Neural progenitor cell (in vitro differentiated cells): Measurements from ENCODE around the gene FMN1. TPM values are rescaled to one million over a fixed set of nuclear protein-coding genes. Genes with fewer than 3 reads are reported as not detected.
A peak's percentile ranks its signal among the peaks of the same experiment; 100 is the strongest.

Experiments used
- DNase-seq: peaks from one replicate; pipeline ENCODE4 v3.0.0-alpha.2; 2016; ENCODE audit warnings: low spot score
- H2AFZ ChIP-seq: fragments of 200-600 bp; sonication (generic); replicated peaks from 2 replicates; pipeline ENCODE4 v1.6.1; 2016; ENCODE audit warnings: antibody characterized with exemption
- H3F3A ChIP-seq: fragments of 200-600 bp; sonication (generic); 2 replicates; pipeline ENCODE4 v1.6.1; 2016; ENCODE audit warnings: antibody characterized with exemption, low read depth
- H3K27ac ChIP-seq: fragments of 200-600 bp; sonication (generic); 2 replicates; pipeline ENCODE4 v1.5.1; 2016; ENCODE audit warnings: mild to moderate bottlenecking
- H3K27me3 ChIP-seq: fragments of 200-600 bp; sonication (generic); 2 replicates; pipeline ENCODE4 v1.6.1; 2016; ENCODE audit warnings: mild to moderate bottlenecking, moderate library complexity
- H3K36me3 ChIP-seq: fragments of 200-600 bp; sonication (generic); 2 replicates; pipeline ENCODE4 v1.5.1; 2016
- H3K4me1 ChIP-seq: fragments of 200-600 bp; sonication (generic); 2 replicates; pipeline ENCODE4 v1.6.1; 2016; ENCODE audit warnings: mixed run types
- H3K4me2 ChIP-seq: fragments of 200-600 bp; sonication (generic); 2 replicates; pipeline ENCODE4 v1.6.1; 2016
- H3K4me3 ChIP-seq: fragments of 200-600 bp; sonication (generic); 2 replicates; pipeline ENCODE4 v1.5.1; 2016
- H3K79me2 ChIP-seq: fragments of 200-600 bp; sonication (generic); 2 replicates; pipeline ENCODE4 v1.6.1; 2016; ENCODE audit warnings: low read depth
- H3K9ac ChIP-seq: fragments of 200-600 bp; sonication (generic); 2 replicates; pipeline ENCODE4 v1.6.1; 2016
- H3K9me3 ChIP-seq: fragments of 200-600 bp; sonication (generic); 2 replicates; pipeline ENCODE4 v1.5.1; 2016; ENCODE audit warnings: low read depth
- H4K20me1 ChIP-seq: fragments of 200-600 bp; sonication (generic); 2 replicates; pipeline ENCODE4 v1.6.1; 2016; ENCODE audit warnings: low read depth
- H3K27ac Mint-ChIP-seq: 3 replicates; pipeline ENCODE4 v1.8.0; 2021; ENCODE audit warnings: mixed read lengths
- H3K27me3 Mint-ChIP-seq: 2 replicates; pipeline ENCODE4 v1.8.0; 2022; ENCODE audit warnings: low read depth, mild to moderate bottlenecking, inconsistent platforms, moderate library complexity, mixed read lengths; ENCODE audit not compliant: insufficient read depth
- H3K36me3 Mint-ChIP-seq: 3 replicates; pipeline ENCODE4 v1.8.0; 2021; ENCODE audit warnings: mixed read lengths
- H3K4me1 Mint-ChIP-seq: 3 replicates; pipeline ENCODE4 v1.8.0; 2021; ENCODE audit warnings: mixed read lengths
- H3K4me3 Mint-ChIP-seq: 3 replicates; pipeline ENCODE4 v1.8.0; 2021; ENCODE audit warnings: mild to moderate bottlenecking, moderate library complexity, mixed read lengths
- H3K9me3 Mint-ChIP-seq: 3 replicates; pipeline ENCODE4 v1.8.0; 2020; ENCODE audit warnings: mixed read lengths
- EZH2 ChIP-seq: fragments of 200-600 bp; sonication (generic); IDR thresholded peaks from 2 replicates; pipeline ENCODE4 v1.6.1; 2017; ENCODE audit warnings: antibody characterized with exemption, mild to moderate bottlenecking, moderate library complexity
- EZH2phosphoT487 ChIP-seq: fragments of 200-600 bp; sonication (generic); IDR thresholded peaks from 2 replicates; pipeline ENCODE4 v1.6.1; 2017; ENCODE audit warnings: antibody characterized with exemption
- total RNA-seq: library from RNA; depleted of rRNA; stranded (reverse); fragments of >200 nt; gene quantifications from 2 replicates; pipeline ENCODE4 v1.2.3, GENCODE V29; 2015; ENCODE audit warnings: low replicate concordance
- TF ChIP-seq, protein P1 (sequence below): fragments of 200-600 bp; sonication (generic); IDR thresholded peaks from 2 replicates; pipeline ENCODE4 v1.5.1; 2017; ENCODE audit warnings: antibody characterized with exemption, mild to moderate bottlenecking

FMN1 gene
- total RNA-seq, 1 donor from 2014 or later: 5.7 TPM

DNA sequence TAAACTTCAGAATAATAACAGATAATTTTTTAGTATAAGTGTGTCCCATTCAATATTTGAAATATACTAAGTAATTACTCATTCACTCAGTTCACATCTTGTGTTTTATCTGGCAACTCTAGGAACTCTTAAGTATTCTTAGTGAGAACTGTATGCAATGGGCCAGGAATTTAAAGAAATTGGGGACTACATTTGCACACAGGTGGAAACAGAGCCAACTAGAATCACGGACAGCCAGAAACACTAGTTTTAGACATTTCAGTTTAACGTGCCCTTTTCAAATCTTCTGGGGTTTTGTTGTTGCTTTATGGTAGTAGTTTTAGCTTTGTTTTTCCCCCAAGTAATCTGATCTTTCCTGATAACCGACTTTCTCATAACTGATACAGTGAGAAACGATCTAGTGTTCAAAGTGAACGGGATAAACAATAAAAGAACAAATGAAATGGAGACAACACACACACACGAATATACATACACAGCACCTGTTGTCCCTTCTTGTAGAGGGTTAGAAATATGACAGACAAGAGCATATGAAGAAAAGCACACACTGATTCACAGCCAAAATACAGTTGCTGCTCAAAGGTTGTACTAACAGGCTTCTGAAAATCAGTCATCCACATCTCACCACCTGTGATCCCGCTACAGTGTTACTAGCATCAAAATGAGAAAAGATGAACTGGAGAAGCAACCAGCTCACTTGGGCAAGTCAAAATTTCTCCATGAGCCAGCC, 167.0 kb downstream of the FMN1 start:
- no peaks in the 10 kb centered on the region for H3K79me2 ChIP-seq
- no peak overlapping the region for H3K4me2 ChIP-seq
- no peaks in the 10 kb centered on the region for H3K27me3 Mint-ChIP-seq

DNA sequence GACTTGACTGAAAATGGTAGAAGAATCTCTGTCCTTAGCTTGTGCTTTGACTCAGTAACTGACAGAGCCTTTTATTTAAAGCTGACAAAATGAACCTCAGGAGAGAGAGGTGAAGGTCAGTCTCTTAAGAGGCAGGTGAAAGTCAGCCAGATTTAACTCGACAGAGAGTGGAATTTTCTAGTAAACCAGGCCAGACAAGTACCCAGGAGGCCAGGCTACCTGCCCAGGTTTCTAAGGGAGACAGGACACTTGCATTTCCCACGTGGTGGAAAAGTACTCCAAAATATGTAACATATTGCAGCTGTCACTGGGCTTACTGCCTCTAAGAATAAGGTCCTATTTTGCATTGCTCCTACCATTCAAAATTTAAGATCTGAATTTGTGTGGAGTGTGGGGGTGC, 167.9 kb downstream of the FMN1 start:
- Histone ChIP-seq H3K9me3 (no peaks in the 10 kb centered on the region), H3K4me3 (no peak overlapping the region), H3K36me3 (no peaks in the 10 kb centered on the region), H3F3A (peaks cover 8% of the 10 kb centered on the region), H2AFZ (no peak overlapping the region), H3K27ac (no peak overlapping the region), H4K20me1 (no peaks in the 10 kb centered on the region), H3K9ac (no peak overlapping the region), H3K4me2 (no peak overlapping the region), H3K4me1 (peaks cover 15% of the 10 kb centered on the region), H3K27me3 (no peaks in the 10 kb centered on the region), H3K79me2 (no peaks in the 10 kb centered on the region)
- TF ChIP-seq EZH2phosphoT487 (no peak), EZH2 (no peak)
- TF ChIP-seq, protein P1, sequence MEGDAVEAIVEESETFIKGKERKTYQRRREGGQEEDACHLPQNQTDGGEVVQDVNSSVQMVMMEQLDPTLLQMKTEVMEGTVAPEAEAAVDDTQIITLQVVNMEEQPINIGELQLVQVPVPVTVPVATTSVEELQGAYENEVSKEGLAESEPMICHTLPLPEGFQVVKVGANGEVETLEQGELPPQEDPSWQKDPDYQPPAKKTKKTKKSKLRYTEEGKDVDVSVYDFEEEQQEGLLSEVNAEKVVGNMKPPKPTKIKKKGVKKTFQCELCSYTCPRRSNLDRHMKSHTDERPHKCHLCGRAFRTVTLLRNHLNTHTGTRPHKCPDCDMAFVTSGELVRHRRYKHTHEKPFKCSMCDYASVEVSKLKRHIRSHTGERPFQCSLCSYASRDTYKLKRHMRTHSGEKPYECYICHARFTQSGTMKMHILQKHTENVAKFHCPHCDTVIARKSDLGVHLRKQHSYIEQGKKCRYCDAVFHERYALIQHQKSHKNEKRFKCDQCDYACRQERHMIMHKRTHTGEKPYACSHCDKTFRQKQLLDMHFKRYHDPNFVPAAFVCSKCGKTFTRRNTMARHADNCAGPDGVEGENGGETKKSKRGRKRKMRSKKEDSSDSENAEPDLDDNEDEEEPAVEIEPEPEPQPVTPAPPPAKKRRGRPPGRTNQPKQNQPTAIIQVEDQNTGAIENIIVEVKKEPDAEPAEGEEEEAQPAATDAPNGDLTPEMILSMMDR: no peak
- Mint-ChIP-seq H3K27me3 (no peaks in the 10 kb centered on the region), H3K4me1 (peaks cover 30% of the 10 kb centered on the region), H3K27ac (no peak overlapping the region), H3K36me3 (no peaks in the 10 kb centered on the region), H3K9me3 (no peaks in the 10 kb centered on the region), H3K4me3 (no peak overlapping the region)
- no peak for DNase-seq

More for the DNA sequence above, 167.0 kb downstream of the FMN1 start:
- Mint-ChIP-seq H3K4me3 (no peak overlapping the region), H3K27ac (no peak overlapping the region), H3K4me1 (peaks cover 24% of the 10 kb centered on the region), H3K36me3 (no peaks in the 10 kb centered on the region), H3K9me3 (no peaks in the 10 kb centered on the region)
- DNase-seq: no peak
- no peaks in the 10 kb centered on the region for H4K20me1 ChIP-seq
- H3K9me3 ChIP-seq: no peaks in the 10 kb centered on the region
- no peaks in the 10 kb centered on the region for H3K36me3 ChIP-seq
- H3K4me3 ChIP-seq: no peak overlapping the region
- TF ChIP-seq EZH2phosphoT487: no peak
- TF ChIP-seq EZH2: no peak
- TF ChIP-seq, protein P1: no peak
- H3K27me3 ChIP-seq: no peaks in the 10 kb centered on the region
- peaks cover 2% of the 10 kb centered on the region for H3F3A ChIP-seq
- no peak overlapping the region for H2AFZ ChIP-seq
- peaks cover 9% of the 10 kb centered on the region for H3K4me1 ChIP-seq
- H3K9ac ChIP-seq: no peak overlapping the region
- H3K27ac ChIP-seq: no peak overlapping the region

DNA sequence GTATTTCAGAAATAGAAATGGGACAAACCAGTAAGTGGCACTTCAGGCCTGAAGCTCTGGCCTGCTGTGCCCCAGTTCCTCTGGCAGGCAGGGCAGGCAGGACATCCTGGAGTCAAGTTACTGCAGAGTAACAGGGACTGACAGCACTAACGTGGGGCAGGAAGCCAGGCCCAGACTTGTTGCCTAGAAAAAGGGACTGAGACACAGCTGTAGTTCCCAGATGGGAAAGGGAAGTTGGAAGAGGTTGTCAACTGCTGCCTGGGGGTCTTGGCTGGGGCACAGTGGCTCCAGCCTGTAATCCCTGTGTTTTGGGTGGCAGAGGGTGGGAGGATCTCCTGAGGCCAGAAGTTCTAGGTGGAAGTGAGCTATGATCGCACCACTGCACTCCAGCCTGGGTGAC, 171.9 kb downstream of the FMN1 start:
- Mint-ChIP-seq H3K36me3 (no peaks in the 10 kb centered on the region), H3K4me3 (peak overlapping the region; percentile 24)

More for the DNA sequence above, 171.9 kb downstream of the FMN1 start:
- Mint-ChIP-seq H3K4me1 (peaks cover 27% of the 10 kb centered on the region), H3K27ac (peak overlapping the region; percentile 57), H3K9me3 (peaks cover 6% of the 10 kb centered on the region), H3K27me3 (no peaks in the 10 kb centered on the region)
- peak overlapping the region; percentile 73 for H2AFZ ChIP-seq
- H3K4me2 ChIP-seq: no peak overlapping the region
- H3K9ac ChIP-seq: no peak overlapping the region
- no peaks in the 10 kb centered on the region for H3K79me2 ChIP-seq
- DNase-seq: peak; percentile 33
- TF ChIP-seq EZH2: no peak
- TF ChIP-seq, protein P1: no peak
- TF ChIP-seq EZH2phosphoT487: no peak
- H3K27ac ChIP-seq: no peak overlapping the region
- peaks cover 8% of the 10 kb centered on the region for H3F3A ChIP-seq
- H4K20me1 ChIP-seq: no peaks in the 10 kb centered on the region
- H3K36me3 ChIP-seq: no peaks in the 10 kb centered on the region
- peaks cover 15% of the 10 kb centered on the region for H3K4me1 ChIP-seq
- no peaks in the 10 kb centered on the region for H3K9me3 ChIP-seq
- no peak overlapping the region for H3K4me3 ChIP-seq
- H3K27me3 ChIP-seq: no peaks in the 10 kb centered on the region
